ENCODE measurements around the gene SLC38A9.
"Not testable (repeated sequence)": the region's sequence is repeated elsewhere in the genome, so short reads cannot be mapped to it uniquely, and the experiment has no call there.

The SLC38A9 gene, protein sequence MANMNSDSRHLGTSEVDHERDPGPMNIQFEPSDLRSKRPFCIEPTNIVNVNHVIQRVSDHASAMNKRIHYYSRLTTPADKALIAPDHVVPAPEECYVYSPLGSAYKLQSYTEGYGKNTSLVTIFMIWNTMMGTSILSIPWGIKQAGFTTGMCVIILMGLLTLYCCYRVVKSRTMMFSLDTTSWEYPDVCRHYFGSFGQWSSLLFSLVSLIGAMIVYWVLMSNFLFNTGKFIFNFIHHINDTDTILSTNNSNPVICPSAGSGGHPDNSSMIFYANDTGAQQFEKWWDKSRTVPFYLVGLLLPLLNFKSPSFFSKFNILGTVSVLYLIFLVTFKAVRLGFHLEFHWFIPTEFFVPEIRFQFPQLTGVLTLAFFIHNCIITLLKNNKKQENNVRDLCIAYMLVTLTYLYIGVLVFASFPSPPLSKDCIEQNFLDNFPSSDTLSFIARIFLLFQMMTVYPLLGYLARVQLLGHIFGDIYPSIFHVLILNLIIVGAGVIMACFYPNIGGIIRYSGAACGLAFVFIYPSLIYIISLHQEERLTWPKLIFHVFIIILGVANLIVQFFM

DNA sequence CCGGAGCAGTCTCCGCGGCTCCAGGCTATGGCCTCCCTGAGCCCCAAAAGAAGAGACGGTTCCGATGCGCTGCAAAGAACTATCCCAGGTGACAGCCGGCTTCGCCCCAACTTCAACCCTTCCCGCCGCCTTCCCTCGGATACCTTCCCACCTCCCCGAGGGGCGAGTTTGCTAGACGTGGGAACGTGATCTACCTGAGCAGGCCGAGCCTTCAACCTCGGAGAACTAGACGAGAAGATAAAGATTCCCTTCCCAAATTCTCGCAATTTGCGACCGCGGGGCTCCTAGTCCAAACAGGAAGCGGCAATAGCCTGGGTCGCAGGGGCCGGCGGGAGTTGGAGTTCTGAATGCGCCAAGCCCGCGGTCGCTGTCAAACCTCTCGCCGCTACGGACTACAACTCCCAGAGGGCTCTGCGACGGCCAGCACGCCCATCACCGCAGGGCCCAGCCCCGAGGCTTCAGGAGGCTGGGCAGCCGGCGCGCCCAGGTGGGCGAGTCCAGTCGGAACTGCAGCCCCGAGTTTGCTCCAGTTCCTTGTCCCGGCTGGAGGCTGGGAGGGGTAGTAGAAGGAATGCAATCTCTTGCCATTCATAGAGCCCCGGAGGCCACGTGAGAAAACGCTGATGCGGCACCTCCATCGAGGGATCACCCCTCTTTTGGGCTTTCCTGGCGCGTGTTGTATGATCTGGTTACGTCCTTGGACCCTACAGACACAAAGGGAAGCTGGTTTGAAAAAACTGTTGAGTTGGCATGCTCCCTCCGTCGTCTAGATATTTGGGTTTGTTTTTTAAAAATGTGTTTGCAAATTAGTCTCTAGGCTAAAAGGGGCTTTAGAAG is at the start of gene SLC38A9:
Gene SLC38A9, minus strand, starts transcription at position 302 of the 837 bp plus-strand sequence. CDS start 14,366 bp downstream, outside the sequence.
- peak; percentile 80 to 86 for DNase-seq (ENCODE audit: extremely low read depth in 1 of 2, low read depth in 1 of 2)

GRCh38 chr5:55761721-55762120 is 49.6 kb upstream of the SLC38A9 start:
- not testable (repeated sequence) for DNase-seq (ENCODE audit: extremely low read depth in 1 of 2, low read depth in 1 of 2)

DNA sequence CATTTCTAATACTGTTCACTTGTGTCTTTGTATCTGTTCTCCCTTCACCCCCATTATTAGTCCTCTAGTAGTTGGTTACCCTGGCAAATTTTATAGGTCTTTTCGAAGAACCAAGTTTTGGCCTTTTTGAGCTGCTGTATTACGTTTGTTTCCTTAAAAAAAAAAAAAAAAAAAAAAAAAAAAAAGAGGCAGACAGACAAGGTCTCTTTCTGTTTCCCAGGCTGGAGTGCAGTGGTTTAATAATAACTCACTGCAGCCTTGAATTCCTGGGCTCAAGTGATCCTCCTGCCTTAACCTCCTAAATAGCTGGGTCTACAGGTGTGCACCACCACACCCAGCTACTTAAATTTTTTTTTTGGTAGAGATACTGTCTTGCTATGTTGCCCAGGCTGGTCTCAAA is 46.6 kb upstream of the SLC38A9 start:
- no peak for DNase-seq (ENCODE audit: extremely low read depth in 1 of 2, low read depth in 1 of 2)

GRCh38 chr5:55758231-55758630 is 46.1 kb upstream of the SLC38A9 start:
- no peak for DNase-seq (ENCODE audit: extremely low read depth in 1 of 2, low read depth in 1 of 2)

DNA sequence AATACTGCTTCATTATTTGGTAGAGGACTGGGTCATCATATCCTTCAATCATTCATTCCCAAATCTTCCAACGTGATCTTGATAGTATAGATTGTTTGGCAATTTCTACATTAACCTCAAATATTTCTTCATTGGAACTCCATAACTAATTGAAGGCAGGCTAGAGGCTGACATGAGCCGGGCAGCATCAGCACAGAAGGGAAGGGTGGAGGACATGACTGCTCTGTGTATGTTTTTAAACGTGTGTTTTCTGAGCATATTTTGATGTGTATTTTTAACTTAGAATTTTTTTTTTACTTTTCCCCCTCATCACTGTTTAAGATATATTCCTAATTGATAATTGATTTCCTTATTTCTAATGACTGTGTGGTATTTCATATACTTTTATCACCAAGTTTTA is 38.4 kb upstream of the SLC38A9 start:
- DNase-seq (ENCODE audit: extremely low read depth in 1 of 2, low read depth in 1 of 2): no peak

DNA sequence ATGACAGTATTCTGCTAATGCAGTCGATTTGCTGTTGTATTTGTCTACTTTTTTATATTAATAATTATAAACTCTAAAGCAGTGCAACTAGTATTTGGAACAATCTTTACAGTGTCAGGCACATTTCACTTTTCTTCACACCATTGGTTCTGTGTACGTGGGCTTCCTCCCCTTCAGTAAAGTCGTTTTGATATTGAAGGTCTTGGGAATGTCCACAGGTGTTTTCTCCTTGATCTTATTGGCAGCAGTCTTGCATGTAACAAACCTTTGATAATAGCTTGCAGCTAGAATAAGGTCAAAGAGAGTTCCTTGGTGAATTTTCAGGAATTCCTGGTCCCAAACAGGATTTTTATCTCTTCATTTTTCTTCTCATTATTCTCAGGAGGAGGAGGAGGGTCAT is 37.9 kb upstream of the SLC38A9 start:
- DNase-seq (ENCODE audit: extremely low read depth in 1 of 2, low read depth in 1 of 2): no peak

- no peak for DNase-seq (ENCODE audit: extremely low read depth in 1 of 2, low read depth in 1 of 2)
Measured at GRCh38 chr5:55749387-55749786, 37.3 kb upstream of the SLC38A9 start.

- no peak for DNase-seq (ENCODE audit: extremely low read depth in 1 of 2, low read depth in 1 of 2)
Measured at GRCh38 chr5:55747778-55748318, 35.7 kb upstream of the SLC38A9 start.

- no peak for DNase-seq (ENCODE audit: extremely low read depth in 1 of 2, low read depth in 1 of 2)
Measured at GRCh38 chr5:55742778-55743177, 30.7 kb upstream of the SLC38A9 start.

- DNase-seq (ENCODE audit: extremely low read depth in 1 of 2, low read depth in 1 of 2): no peak
Measured at GRCh38 chr5:55737793-55738192, 25.7 kb upstream of the SLC38A9 start, which contains the start of gene DDX4. Gene DDX4, plus strand, starts transcription at chr5:55738061. Its CDS starts 903 bp downstream, at chr5:55738964.

GRCh38 chr5:55734658-55735057 is 22.5 kb upstream of the SLC38A9 start:
- no peak for DNase-seq (ENCODE audit: extremely low read depth in 1 of 2, low read depth in 1 of 2)

DNA sequence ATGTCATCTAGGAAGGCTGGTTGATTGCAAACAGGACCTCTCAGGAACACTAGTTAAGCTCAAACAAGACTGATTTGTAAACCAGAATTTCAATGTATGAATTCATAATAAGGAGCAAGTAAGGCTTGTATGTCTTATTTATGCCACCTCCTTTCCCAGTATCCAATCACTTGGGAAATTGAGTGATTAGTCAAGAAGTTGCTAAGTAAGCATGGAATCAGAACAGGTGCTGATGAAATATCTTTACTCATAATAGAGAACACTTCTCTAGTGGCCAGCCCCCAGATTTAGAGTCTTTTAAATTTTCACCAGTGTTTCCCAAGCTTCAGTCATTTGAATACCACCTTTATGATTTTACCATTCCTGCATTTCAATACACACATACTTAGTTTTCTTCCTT is 20.5 kb upstream of the SLC38A9 start:
- no peak for DNase-seq (ENCODE audit: extremely low read depth in 1 of 2, low read depth in 1 of 2)

DNA sequence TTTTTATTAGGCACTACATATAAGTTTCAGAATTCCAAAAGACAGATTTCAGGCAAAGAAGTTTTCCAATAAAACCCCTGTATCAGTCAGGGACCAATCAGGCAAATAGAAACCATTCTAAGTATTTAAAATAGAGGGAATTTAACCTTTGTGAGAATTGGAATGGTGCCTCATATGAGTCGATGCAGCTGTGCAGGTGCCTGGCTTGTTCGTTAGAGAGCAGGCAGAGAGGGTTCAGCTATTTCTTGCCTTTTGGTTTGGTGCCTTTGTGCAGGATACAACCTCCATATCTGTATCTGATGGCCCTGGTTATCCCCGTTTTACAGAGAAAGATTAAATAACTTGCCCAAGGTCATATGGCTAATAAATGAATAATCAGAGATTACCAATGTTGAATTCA is 19.7 kb upstream of the SLC38A9 start:
- DNase-seq (ENCODE audit: extremely low read depth in 1 of 2, low read depth in 1 of 2): no peak

DNA sequence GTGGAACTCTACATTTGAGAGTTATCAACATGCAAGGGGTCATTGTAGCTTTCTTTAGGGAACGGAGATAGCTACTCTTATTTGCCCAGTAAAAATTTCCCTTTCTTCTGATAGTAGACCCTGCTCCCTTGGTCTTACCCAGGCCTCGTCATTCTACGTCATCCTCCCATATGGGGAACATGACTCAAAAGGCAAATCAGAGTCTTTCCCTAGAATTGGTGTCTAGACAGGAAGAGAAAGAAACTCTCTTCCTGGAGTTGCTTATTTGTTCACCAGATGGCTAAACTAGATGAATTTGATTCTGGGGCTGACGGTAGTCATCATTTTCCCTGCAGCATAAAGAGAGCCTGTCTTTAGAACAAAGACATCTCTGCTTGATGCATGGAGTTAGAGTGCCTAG is 12.2 kb upstream of the SLC38A9 start:
- DNase-seq (ENCODE audit: extremely low read depth in 1 of 2, low read depth in 1 of 2): no peak

DNA sequence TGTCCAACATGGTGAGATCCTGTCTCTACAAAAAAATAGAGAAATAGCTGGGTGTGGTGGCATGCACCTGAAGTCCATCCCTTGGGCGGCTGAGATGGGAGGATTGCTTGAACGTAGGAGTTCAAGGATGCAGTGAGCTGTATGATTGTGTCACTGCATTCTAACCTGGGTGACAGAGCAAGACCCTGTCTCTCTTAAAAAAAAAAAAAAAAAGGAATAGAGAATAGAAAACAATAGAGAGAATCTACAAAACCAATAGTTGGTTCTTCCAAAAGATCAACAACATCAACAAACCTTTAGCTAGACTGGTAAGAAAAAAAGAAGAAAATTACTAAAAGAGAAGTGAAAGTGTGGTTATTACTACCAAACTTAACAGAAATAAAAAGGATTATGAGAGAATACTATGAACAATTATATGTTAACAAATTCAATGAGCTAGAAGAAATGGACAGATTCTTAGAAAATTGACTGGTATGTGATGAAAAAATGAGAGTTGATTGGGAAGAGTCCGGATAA is 8.1 kb upstream of the SLC38A9 start:
- DNase-seq (ENCODE audit: extremely low read depth in 1 of 2, low read depth in 1 of 2): no peak

- not testable (repeated sequence) for DNase-seq (ENCODE audit: extremely low read depth in 1 of 2, low read depth in 1 of 2)
Measured at GRCh38 chr5:55719026-55719425, 6.9 kb upstream of the SLC38A9 start.

- DNase-seq (ENCODE audit: extremely low read depth in 1 of 2, low read depth in 1 of 2): no peak
Measured at GRCh38 chr5:55715519-55716078, 3.5 kb upstream of the SLC38A9 start.

DNA sequence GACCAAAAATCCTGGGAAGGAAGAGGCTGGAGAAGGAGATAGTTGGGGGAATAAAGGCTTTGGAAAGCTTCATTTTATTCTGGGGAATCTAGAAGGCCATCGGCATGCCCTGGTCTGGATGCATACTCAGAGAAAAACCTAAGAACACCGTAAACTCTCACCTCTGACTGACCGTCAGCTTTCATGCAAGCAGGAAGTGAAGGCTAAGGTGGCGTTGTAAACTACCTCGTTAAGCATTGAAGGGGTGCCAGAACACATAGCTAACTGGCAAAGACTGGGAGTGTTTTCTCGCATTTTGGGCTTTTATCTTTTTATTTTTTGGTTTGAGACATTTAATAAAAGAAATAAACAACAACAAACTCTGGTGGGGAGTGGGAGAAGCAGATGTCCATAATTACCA is 2.6 kb upstream of the SLC38A9 start:
- DNase-seq (ENCODE audit: extremely low read depth in 1 of 2, low read depth in 1 of 2): no peak

DNA sequence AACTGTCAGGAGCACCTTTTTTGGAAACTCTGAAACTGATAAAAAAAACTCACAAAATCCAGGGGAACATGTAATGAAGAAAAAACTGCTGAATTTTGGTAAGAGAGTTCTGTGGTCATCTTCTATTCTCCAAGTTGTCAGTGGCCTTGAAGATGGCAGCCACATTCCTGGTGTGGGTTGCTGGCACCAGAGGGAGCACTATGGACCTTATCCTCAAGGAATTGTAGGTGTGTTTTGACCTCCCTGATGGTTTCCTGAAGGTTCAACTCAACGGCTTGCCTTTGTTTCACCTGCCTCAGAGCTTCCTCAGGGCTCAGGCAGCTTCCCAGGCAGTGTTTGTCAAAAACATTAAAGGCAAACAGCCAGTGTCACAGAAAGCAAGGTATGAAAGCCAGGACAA is 2.2 kb upstream of the SLC38A9 start:
- DNase-seq (ENCODE audit: extremely low read depth in 1 of 2, low read depth in 1 of 2): no peak

DNA sequence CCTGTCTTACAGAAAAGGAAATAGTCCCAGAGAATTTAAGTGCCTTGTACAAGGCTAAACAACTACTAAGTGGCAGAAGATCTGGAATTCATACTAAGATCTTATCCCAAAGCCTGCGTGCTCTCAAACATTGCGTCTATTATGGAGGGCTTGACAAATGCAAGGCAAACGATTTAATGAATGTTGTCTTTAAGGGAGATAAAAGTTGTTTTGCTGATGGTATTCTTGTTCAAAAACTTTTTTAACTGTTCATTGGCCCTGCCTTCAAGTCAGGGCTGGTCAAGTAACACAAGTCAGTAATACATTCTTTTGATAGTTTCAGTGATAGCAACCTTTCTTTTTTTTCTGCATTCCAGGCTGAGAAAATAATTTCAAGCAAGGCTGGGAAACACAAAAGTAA is 1.7 kb upstream of the SLC38A9 start:
- DNase-seq (ENCODE audit: extremely low read depth in 1 of 2, low read depth in 1 of 2): no peak

All from activated CD8-positive, alpha-beta memory T cell treated with anti-CD3 and anti-CD28 coated beads for 1 hour (primary cell).